Measurements from ENCODE around the gene PGK1.
A peak's percentile ranks its signal among the peaks of the same experiment; 100 is the strongest.
"Not testable (repeated sequence)": the region's sequence is repeated elsewhere in the genome, so short reads cannot be mapped to it uniquely, and the experiment has no call there.

PGK1 gene

GRCh38 chrX:78103623-78104446 is at the start of gene PGK1:
PGK1 (plus strand) TSS chrX:78104248; CDS start chrX:78104341, 93 bp downstream.
- DNase-seq = peak; percentile 84

- no peak for DNase-seq
Observed at GRCh38 chrX:78063687-78064086, 40.4 kb upstream of the PGK1 start.

- DNase-seq = no peak
Observed at GRCh38 chrX:78064152-78064551, 39.9 kb upstream of the PGK1 start.

- not testable (repeated sequence) for DNase-seq
Observed at GRCh38 chrX:78064698-78065601, 39.1 kb upstream of the PGK1 start.

GRCh38 chrX:78066110-78066509 is 37.9 kb upstream of the PGK1 start:
- DNase-seq = no peak

GRCh38 chrX:78071331-78071730 is 32.7 kb upstream of the PGK1 start:
- DNase-seq = no peak

GRCh38 chrX:78073147-78074077 is 30.6 kb upstream of the PGK1 start:
- not testable (repeated sequence) for DNase-seq

- DNase-seq = no peak
Observed at GRCh38 chrX:78074088-78074487, 30.0 kb upstream of the PGK1 start.

- no peak for DNase-seq
Observed at GRCh38 chrX:78075787-78076389, 28.2 kb upstream of the PGK1 start.

GRCh38 chrX:78081413-78081812 is 22.6 kb upstream of the PGK1 start:
- DNase-seq = not testable (repeated sequence)

- no peak for DNase-seq
Observed at GRCh38 chrX:78092296-78092695, 11.8 kb upstream of the PGK1 start.

GRCh38 chrX:78098108-78098507 is 5.9 kb upstream of the PGK1 start:
- DNase-seq = no peak

- DNase-seq = no peak
Observed at GRCh38 chrX:78102091-78102490, 2.0 kb upstream of the PGK1 start.

GRCh38 chrX:78103001-78103622 is 936 bp upstream of the PGK1 start:
- DNase-seq = no peak

- peak; percentile 0 for DNase-seq
Observed at GRCh38 chrX:78104447-78105176, 564 bp downstream of the PGK1 start.

- DNase-seq = no peak
Observed at GRCh38 chrX:78105944-78106650, 2.0 kb downstream of the PGK1 start.

- DNase-seq = no peak
Observed at GRCh38 chrX:78106651-78106986, 2.6 kb downstream of the PGK1 start.

GRCh38 chrX:78109458-78109857 is 5.4 kb downstream of the PGK1 start:
- DNase-seq = no peak

GRCh38 chrX:78111140-78111931 is 7.3 kb downstream of the PGK1 start:
- DNase-seq = no peak

- DNase-seq = no peak
Observed at GRCh38 chrX:78116365-78116764, 12.3 kb downstream of the PGK1 start.

Measured in NCI-H1105 treated with DMSO at 0.1 percent for 48 hours (cell line).